Retinal pigment epithelial cell (primary cell): ENCODE data around the gene HNRNPH1.

Experiments used
- DNase-seq: peaks from one replicate; pipeline ENCODE4 v3.0.0-alpha.2; 2010; ENCODE audit warnings: low read depth
- H3K4me3 ChIP-seq: 2 replicates; pipeline ENCODE4 v1.5.1; 2011; ENCODE audit warnings: mild to moderate bottlenecking, low read length, control low read depth, moderate library complexity
- TF ChIP-seq, protein P1 (sequence below): conservative IDR thresholded peaks from 2 replicates; pipeline ENCODE4 v1.5.1; 2011; ENCODE audit warnings: low read depth, low read length, control low read depth, inconsistent platforms

HNRNPH1 gene

DNA sequence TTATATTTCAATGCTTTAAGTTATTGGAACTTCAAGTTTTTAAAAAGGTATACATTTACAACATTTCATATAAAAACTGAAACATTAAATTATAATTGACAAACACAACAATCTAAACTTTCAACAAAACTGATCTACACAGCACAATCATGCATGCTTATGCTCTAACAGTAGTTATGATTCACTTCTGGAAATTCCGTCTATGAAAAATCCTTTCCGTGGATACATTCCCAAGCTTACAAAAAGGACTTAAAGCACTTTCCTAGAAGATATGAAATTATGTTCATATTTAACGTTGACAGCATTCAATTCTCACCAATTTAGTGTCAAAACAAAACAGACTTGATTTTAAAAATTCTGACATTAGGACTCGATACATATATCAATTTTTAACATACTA is 3.7 kb downstream of the HNRNPH1 start:
- TF ChIP-seq, protein P1, sequence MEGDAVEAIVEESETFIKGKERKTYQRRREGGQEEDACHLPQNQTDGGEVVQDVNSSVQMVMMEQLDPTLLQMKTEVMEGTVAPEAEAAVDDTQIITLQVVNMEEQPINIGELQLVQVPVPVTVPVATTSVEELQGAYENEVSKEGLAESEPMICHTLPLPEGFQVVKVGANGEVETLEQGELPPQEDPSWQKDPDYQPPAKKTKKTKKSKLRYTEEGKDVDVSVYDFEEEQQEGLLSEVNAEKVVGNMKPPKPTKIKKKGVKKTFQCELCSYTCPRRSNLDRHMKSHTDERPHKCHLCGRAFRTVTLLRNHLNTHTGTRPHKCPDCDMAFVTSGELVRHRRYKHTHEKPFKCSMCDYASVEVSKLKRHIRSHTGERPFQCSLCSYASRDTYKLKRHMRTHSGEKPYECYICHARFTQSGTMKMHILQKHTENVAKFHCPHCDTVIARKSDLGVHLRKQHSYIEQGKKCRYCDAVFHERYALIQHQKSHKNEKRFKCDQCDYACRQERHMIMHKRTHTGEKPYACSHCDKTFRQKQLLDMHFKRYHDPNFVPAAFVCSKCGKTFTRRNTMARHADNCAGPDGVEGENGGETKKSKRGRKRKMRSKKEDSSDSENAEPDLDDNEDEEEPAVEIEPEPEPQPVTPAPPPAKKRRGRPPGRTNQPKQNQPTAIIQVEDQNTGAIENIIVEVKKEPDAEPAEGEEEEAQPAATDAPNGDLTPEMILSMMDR, result no peak

GRCh38 chr5:179618923-179619554 is 4.4 kb downstream of the HNRNPH1 start:
- no peak for DNase-seq
- TF ChIP-seq, protein P1, result no peak
- peak overlapping the region; percentile 100 for H3K4me3 ChIP-seq

More for the DNA sequence above, 3.7 kb downstream of the HNRNPH1 start:
- no peak for DNase-seq
- peak overlapping the region; percentile 100 for H3K4me3 ChIP-seq

GRCh38 chr5:179617930-179618329 is 5.5 kb downstream of the HNRNPH1 start:
- H3K4me3 ChIP-seq, result no peak overlapping the region
- TF ChIP-seq, protein P1, result no peak
- DNase-seq, result no peak

DNA sequence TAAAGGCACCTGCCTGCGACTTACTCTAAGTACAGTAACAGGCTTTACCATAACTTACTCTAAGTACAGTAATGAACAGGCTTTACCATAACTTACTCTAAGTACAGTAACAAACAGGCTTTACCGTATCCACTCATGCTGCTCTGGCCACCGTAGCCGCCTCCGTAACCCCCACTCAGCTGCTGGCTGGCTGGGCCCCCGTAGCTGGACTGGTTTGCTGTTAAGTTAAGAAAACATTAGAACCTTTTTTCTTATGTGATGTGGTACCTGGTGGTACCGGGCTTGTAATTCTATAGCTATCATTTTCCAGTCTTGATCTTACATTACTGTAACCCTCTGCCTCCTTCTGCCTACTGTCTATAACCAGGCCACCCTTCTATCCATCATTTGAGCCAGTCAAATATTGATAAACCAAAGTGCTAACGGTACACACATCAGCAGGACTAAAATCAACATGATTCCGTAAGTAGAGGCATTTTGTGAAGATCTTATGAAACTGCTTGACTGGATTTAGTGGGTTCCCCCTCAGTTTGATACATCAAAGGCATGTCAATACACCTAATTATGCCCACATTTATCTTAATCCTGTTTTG is 7.4 kb downstream of the HNRNPH1 start:
- DNase-seq, result no peak
- TF ChIP-seq, protein P1, result no peak
- H3K4me3 ChIP-seq, result no peak overlapping the region

GRCh38 chr5:179615203-179615602 is 8.3 kb downstream of the HNRNPH1 start:
- no peak for DNase-seq
- no peak overlapping the region for H3K4me3 ChIP-seq
- TF ChIP-seq, protein P1, result no peak

GRCh38 chr5:179614745-179615144 is 8.7 kb downstream of the HNRNPH1 start:
- TF ChIP-seq, protein P1, result no peak
- H3K4me3 ChIP-seq, result no peak overlapping the region
- DNase-seq, result no peak

- TF ChIP-seq, protein P1, result no peak
- no peak for DNase-seq
- H3K4me3 ChIP-seq, result no peak overlapping the region
Measured at GRCh38 chr5:179613460-179614071, 9.9 kb downstream of the HNRNPH1 start.
